B cell (primary cell): ENCODE measurements around the gene EXOC5. TPM values are rescaled to one million over a fixed set of nuclear protein-coding genes. Genes with fewer than 3 reads are reported as not detected.

ENCODE experiments used
- ATAC-seq: fragments of 200-7000 bp; cut with Tn5 transposase; one replicate; pipeline ENCODE4 v1.10.0; 2021; ENCODE audit warnings: low read depth, mild to moderate bottlenecking, moderate number of reproducible peaks, moderate library complexity
- CTCF ChIA-PET: fragments of 350-600 bp; sonication (Branson Sonifier 250); formaldehyde crosslinking; loops from one replicate; lab custom pipeline; 2021; ENCODE audit warnings: antibody characterized with exemption, inconsistent platforms; lab: Charles Lee
- POLR2A ChIA-PET: fragments of 350-600 bp; sonication (Branson Sonifier 250); formaldehyde crosslinking; loops from one replicate; lab custom pipeline; 2021; ENCODE audit warnings: antibody characterized with exemption; lab: Charles Lee
- DNase-seq: peaks from one replicate; pipeline ENCODE4 v3.0.0; 2013
- H2AFZ ChIP-seq: 2 replicates; pipeline ENCODE4 v1.6.1; 2012; ENCODE audit warnings: mild to moderate bottlenecking, low read depth, low read length; ENCODE audit not compliant: insufficient read depth, poor library complexity, severe bottlenecking
- H3K27ac ChIP-seq, 2 donors: 1 replicate in 1 of 2; 2 replicates in 1 of 2; pipeline ENCODE4 v1.5.1; 2012 to 2013; ENCODE audit warnings: low read length in 2 of 2, mild to moderate bottlenecking in 2 of 2, moderate library complexity in 1 of 2
- H3K27me3 ChIP-seq, 4 experiments: fragments of 200-600 bp in 1 of 4; sonication (generic) in 1 of 4; replicated peaks in 1 of 4; 1 replicate in 2 of 4; 2 replicates in 2 of 4; pipeline versions ENCODE4 v1.6.1 to v1.7.0; 2013 to 2016; ENCODE audit warnings: low read length in 3 of 4, mild to moderate bottlenecking in 2 of 4, mixed read lengths in 1 of 4, moderate library complexity in 1 of 4; ENCODE audit not compliant: insufficient read depth in 4 of 4, control insufficient read depth in 3 of 4; ENCODE audit errors: control extremely low read depth in 1 of 4
- H3K36me3 ChIP-seq, 2 experiments: replicated peaks in 1 of 2; 1 replicate in 1 of 2; 2 replicates in 1 of 2; pipeline versions ENCODE4 v1.6.1 to v1.7.1; 2013; ENCODE audit warnings: low read length in 1 of 2; ENCODE audit not compliant: insufficient read depth in 2 of 2, control insufficient read depth in 1 of 2; ENCODE audit errors: control extremely low read depth in 1 of 2, extremely low read depth in 1 of 2
- H3K4me1 ChIP-seq, 2 donors: fragments of 200-600 bp in 1 of 2; sonication (generic) in 1 of 2; 1 replicate in 1 of 2; 2 replicates in 1 of 2; pipeline versions ENCODE4 v1.5.1 to v1.6.1; 2013 to 2017; ENCODE audit warnings: low read length in 2 of 2; ENCODE audit not compliant: control insufficient read depth in 2 of 2, insufficient read depth in 2 of 2
- H3K4me2 ChIP-seq: replicated peaks from 2 replicates; pipeline ENCODE3; 2012; ENCODE audit warnings: mild to moderate bottlenecking, low read depth, low read length; ENCODE audit not compliant: poor library complexity, severe bottlenecking
- H3K4me3 ChIP-seq, 5 experiments: fragments of 200-600 bp in 1 of 5; sonication (generic) in 1 of 5; 1 replicate in 3 of 5; 2 replicates in 2 of 5; pipeline versions ENCODE4 v1.5.1 to v1.7.0; 2011 to 2016; ENCODE audit warnings: low read length in 4 of 5, mild to moderate bottlenecking in 4 of 5, low read depth in 2 of 5, control low read depth in 1 of 5, moderate library complexity in 1 of 5; ENCODE audit not compliant: insufficient read depth in 1 of 5; ENCODE audit errors: control extremely low read depth in 1 of 5, extremely low read depth in 1 of 5
- H3K79me2 ChIP-seq: fragments of 200-600 bp; sonication (generic); one replicate; pipeline ENCODE4 v1.6.0; 2016; ENCODE audit warnings: low read length; ENCODE audit not compliant: control insufficient read depth, insufficient read depth
- H3K9ac ChIP-seq: fragments of 200-600 bp; sonication (generic); 2 replicates; pipeline ENCODE4 v1.6.1; 2017; ENCODE audit warnings: mild to moderate bottlenecking, low read length, moderate library complexity
- H3K9me3 ChIP-seq, 3 donors: one replicate each; pipeline versions ENCODE4 v1.6.1 to v1.7.1; 2013; ENCODE audit warnings: low read length in 2 of 3; ENCODE audit not compliant: control insufficient read depth in 2 of 3, insufficient read depth in 1 of 3; ENCODE audit errors: control extremely low read depth in 1 of 3
- H4K20me1 ChIP-seq: 2 replicates; pipeline ENCODE4 v1.6.0; 2012; ENCODE audit warnings: mild to moderate bottlenecking, low read length; ENCODE audit not compliant: insufficient read depth, control insufficient read depth, poor library complexity, severe bottlenecking
- H3K27ac Mint-ChIP-seq: one replicate; pipeline ENCODE4 v1.8.0; 2021; ENCODE audit warnings: mixed read lengths
- H3K27me3 Mint-ChIP-seq: one replicate; pipeline ENCODE4 v1.8.0; 2021; ENCODE audit warnings: mixed read lengths
- H3K4me1 Mint-ChIP-seq: one replicate; pipeline ENCODE4 v1.8.0; 2021; ENCODE audit warnings: mixed read lengths
- H3K4me3 Mint-ChIP-seq: one replicate; pipeline ENCODE4 v1.8.0; 2021; ENCODE audit warnings: mixed read lengths
- H3K9me3 Mint-ChIP-seq: one replicate; pipeline ENCODE4 v1.8.0; 2022; ENCODE audit warnings: mixed read lengths; ENCODE audit not compliant: insufficient read depth
- EZH2 ChIP-seq: IDR thresholded peaks from 2 replicates; pipeline ENCODE4 v1.6.1; 2012; ENCODE audit warnings: borderline replicate concordance, low read depth, mild to moderate bottlenecking, moderate library complexity, low read length; ENCODE audit not compliant: insufficient read depth, poor library complexity, severe bottlenecking
- WGBS: methylation state at CpG from one replicate; pipeline ENCODE4 v1.1.5; 2013; ENCODE audit warnings: missing lambda C conversion rate; ENCODE audit not compliant: insufficient coverage; 5-methylcytosine and 5-hydroxymethylcytosine counted together
- intact Hi-C: fragments of 100-400 bp; cut with micrococcal nuclease; formaldehyde crosslinking; loops from one replicate; pipeline ENCODE4 v1.10.0; 2022
- polyA plus RNA-seq: library from polyadenylated mRNA; depleted of rRNA; stranded (reverse); fragments of >200 nt; gene quantifications from 2 replicates; pipeline ENCODE4 v1.2.3, GENCODE V29; 2012
- total RNA-seq, 2 donors: library from RNA; stranded (reverse); fragments of 120-200 nt in 1 of 2; gene quantifications; 1 replicate in 1 of 2; 2 replicates in 1 of 2; pipeline versions ENCODE4 v1.2.3 to v1.2.4, GENCODE V29; 2013 to 2022
- TF ChIP-seq, protein P1 (sequence below): fragments of 200-600 bp; IDR thresholded peaks from one replicate; pipeline ENCODE4 v1.8.0; 2022; ENCODE audit warnings: antibody characterized with exemption, mild to moderate bottlenecking

EXOC5 gene
- total and polyA plus RNA-seq, 2 donors (not counting 1 experiment from before 2014, with no cell fraction given): 5.4 to 60.0 TPM

DNA sequence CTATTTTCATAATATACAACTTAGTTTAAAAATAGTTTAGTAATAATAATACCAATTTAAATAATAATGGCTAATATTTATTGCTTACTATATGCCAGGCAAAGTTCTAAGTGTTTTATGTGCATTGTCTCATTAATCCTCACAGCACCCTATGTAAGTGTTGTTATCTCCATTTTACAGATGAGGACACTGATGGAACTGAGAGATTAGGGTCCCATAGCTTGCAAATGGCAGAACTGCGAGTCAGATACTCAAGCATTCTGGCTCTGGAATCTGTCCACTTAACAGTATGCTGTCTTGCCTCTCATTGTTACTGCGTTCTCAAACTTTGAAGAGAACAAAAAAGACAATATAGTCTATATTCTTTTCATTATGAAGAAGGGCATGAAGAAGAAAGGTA lies 19.0 kb upstream of the EXOC5 start:
- Histone ChIP-seq H3K9me3 (no peaks in the 10 kb centered on the region), H3K27me3 (no peaks in the 10 kb centered on the region), H3K79me2 (no peaks in the 10 kb centered on the region), H3K9ac (no peak overlapping the region), H3K4me1 (no peaks in the 10 kb centered on the region), H4K20me1 (no peaks in the 10 kb centered on the region), H2AFZ (no peak overlapping the region), H3K4me3 (no peak overlapping the region), H3K4me2 (no peak overlapping the region), H3K27ac (no peak overlapping the region), H3K36me3 (peaks cover 14 to 51% of the 10 kb centered on the region in 2 experiments)
- H3K27ac Mint-ChIP-seq: no peak overlapping the region
- no peaks in the 10 kb centered on the region for H3K27me3 Mint-ChIP-seq
- H3K4me1 Mint-ChIP-seq: no peaks in the 10 kb centered on the region
- no peak for ATAC-seq
- H3K4me3 Mint-ChIP-seq: no peak overlapping the region
- TF ChIP-seq, protein P1, sequence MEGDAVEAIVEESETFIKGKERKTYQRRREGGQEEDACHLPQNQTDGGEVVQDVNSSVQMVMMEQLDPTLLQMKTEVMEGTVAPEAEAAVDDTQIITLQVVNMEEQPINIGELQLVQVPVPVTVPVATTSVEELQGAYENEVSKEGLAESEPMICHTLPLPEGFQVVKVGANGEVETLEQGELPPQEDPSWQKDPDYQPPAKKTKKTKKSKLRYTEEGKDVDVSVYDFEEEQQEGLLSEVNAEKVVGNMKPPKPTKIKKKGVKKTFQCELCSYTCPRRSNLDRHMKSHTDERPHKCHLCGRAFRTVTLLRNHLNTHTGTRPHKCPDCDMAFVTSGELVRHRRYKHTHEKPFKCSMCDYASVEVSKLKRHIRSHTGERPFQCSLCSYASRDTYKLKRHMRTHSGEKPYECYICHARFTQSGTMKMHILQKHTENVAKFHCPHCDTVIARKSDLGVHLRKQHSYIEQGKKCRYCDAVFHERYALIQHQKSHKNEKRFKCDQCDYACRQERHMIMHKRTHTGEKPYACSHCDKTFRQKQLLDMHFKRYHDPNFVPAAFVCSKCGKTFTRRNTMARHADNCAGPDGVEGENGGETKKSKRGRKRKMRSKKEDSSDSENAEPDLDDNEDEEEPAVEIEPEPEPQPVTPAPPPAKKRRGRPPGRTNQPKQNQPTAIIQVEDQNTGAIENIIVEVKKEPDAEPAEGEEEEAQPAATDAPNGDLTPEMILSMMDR: no peak
- no peak for TF ChIP-seq EZH2
- ChIA-PET CTCF (no interaction called here), POLR2A (no interaction called here)
- intact Hi-C loops: no loop called here
- H3K9me3 Mint-ChIP-seq: no peaks in the 10 kb centered on the region
- DNase-seq: no peak
- WGBS: 100% methylated on average over 1 of the region's 2 CpGs

DNA sequence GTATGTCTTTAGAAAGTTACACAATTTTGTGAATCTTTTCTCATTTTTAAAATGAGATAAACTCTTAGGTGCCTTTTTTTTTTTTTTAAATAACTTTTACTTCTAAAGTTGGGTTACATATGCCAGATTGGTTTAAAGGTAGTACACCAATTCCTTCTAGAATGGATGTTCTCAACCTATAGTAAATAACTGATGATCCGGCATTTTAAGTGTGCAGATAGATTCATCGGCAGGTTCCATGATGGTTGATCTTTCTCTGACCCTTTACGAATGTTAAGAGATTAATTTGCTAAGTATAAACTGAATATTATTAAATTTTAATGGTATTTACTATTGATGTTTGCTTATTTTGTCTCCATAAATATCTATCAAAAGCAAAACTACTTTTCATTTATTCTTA lies 8.4 kb upstream of the EXOC5 start:
- Histone ChIP-seq H2AFZ (no peak overlapping the region), H3K9ac (no peak overlapping the region), H3K4me3 (no peak overlapping the region), H4K20me1 (peaks cover 15% of the 10 kb centered on the region), H3K4me2 (no peak overlapping the region), H3K79me2 (peaks cover 26% of the 10 kb centered on the region), H3K4me1 (no peaks in the 10 kb centered on the region), H3K27me3 (no peaks in the 10 kb centered on the region), H3K27ac (no peak overlapping the region), H3K36me3 (peaks cover 3 to 18% of the 10 kb centered on the region in 2 experiments), H3K9me3 (no peaks in the 10 kb centered on the region)
- TF ChIP-seq, protein P1: no peak
- no peak for TF ChIP-seq EZH2
- no peak overlapping the region for H3K27ac Mint-ChIP-seq
- POLR2A ChIA-PET: no interaction called here
- H3K4me1 Mint-ChIP-seq: peaks cover 8% of the 10 kb centered on the region
- no peaks in the 10 kb centered on the region for H3K9me3 Mint-ChIP-seq
- ATAC-seq (no peak), DNase-seq (no peak)
- no peaks in the 10 kb centered on the region for H3K27me3 Mint-ChIP-seq
- no peak overlapping the region for H3K4me3 Mint-ChIP-seq
- CTCF ChIA-PET: no interaction called here
- WGBS: no CpG with 5 or more reads among the region's 3 CpGs
- intact Hi-C loops: no loop called here
